Adrenal gland (tissue), 19 donors: ENCODE measurements around the gene TEX13D. TPM values are rescaled to one million over a fixed set of nuclear protein-coding genes. Genes with fewer than 3 reads are reported as not detected.
"Not testable (repeated sequence)": the region's sequence is repeated elsewhere in the genome, so short reads cannot be mapped to it uniquely, and the experiment has no call there.

Source experiments
- DNase-seq, 7 donors: peaks; one replicate each; pipeline ENCODE4 v3.0.0-alpha.2; 2019 to 2020
- H3K27ac ChIP-seq, 5 donors: fragments of 200-600 bp; sonication (generic) in 4 of 5; 1 replicate in 3 of 5; 2 replicates in 2 of 5; pipeline versions ENCODE4 v1.5.1 to v1.8.0; 2016 to 2020; ENCODE audit warnings: mild to moderate bottlenecking in 1 of 5
- H3K27me3 ChIP-seq: fragments of 200-600 bp; 2 replicates; pipeline ENCODE4 v1.8.0; 2021
- H3K36me3 ChIP-seq, 2 donors: fragments of 200-600 bp; replicated peaks in 1 of 2; 1 replicate in 1 of 2; 2 replicates in 1 of 2; pipeline versions ENCODE4 v1.5.1 to v1.8.0; 2018 to 2022
- H3K4me1 ChIP-seq, 2 donors: fragments of 200-600 bp; replicated peaks in 1 of 2; 1 replicate in 1 of 2; 2 replicates in 1 of 2; pipeline versions ENCODE4 v1.5.1 to v1.8.0; 2018 to 2021
- H3K4me3 ChIP-seq, 4 donors: fragments of 200-600 bp; sonication (generic) in 3 of 4; one replicate each; pipeline ENCODE4 v1.5.1; 2016 to 2018
- H3K9me3 ChIP-seq, 3 donors: fragments of 200-600 bp; sonication (generic) in 1 of 3; replicated peaks in 1 of 3; 1 replicate in 2 of 3; 2 replicates in 1 of 3; pipeline versions ENCODE4 v1.5.1 to v1.8.0; 2016 to 2021
- CTCF ChIP-seq, 6 experiments: fragments of 450-650 bp in 4 of 6; fragments of 200-600 bp in 2 of 6; sonication (generic) in 1 of 6; IDR thresholded peaks; 1 replicate in 5 of 6; 2 replicates in 1 of 6; pipeline versions ENCODE4 v1.5.1 to v1.8.0; 2016 to 2021; ENCODE audit warnings: antibody characterized with exemption in 6 of 6, mild to moderate bottlenecking in 2 of 6, moderate library complexity in 1 of 6
- POLR2A ChIP-seq, 2 donors: fragments of 450-650 bp; IDR thresholded peaks; one replicate each; pipeline ENCODE4 v1.6.1; 2017; ENCODE audit warnings: antibody characterized with exemption in 2 of 2, mild to moderate bottlenecking in 2 of 2, moderate library complexity in 1 of 2
- WGBS, 4 donors: extraction: QIAGEN DNeasy Blood & Tissue Kit in 2 of 4; methylation state at CpG; one replicate each; pipeline versions ENCODE4 v1.1.5 to v1.1.7; 2013 to 2017; 5-methylcytosine and 5-hydroxymethylcytosine counted together
- intact Hi-C, 2 donors: fragments of 100-400 bp; cut with DNase I; formaldehyde crosslinking; loops; one replicate each; pipeline versions ENCODE4 v1.14.1 to v1.15.0; 2022 to 2023
- long read RNA-seq, 10 donors: library from polyadenylated mRNA in 3 of 10; unstranded in 2 of 10; stranded (forward) in 1 of 10; transcript quantifications; one replicate each; pipeline ENCODE4 v2.0.0 and lab custom pipeline, GENCODE V29; 2021 to 2026
- polyA plus RNA-seq, 3 donors: library from polyadenylated mRNA; stranded (reverse); fragments of 200-250 nt in 2 of 3; fragments of 350-450 nt in 1 of 3; fragmentation: Illumina TruSeq in 1 of 3; extraction: RNeasy Lipid Tissue Mini Kit (QIAGEN cat#74804) in 1 of 3; gene quantifications; one replicate each; pipeline ENCODE4 v1.2.3, GENCODE V29; 2013 to 2014
- total RNA-seq, 9 donors: library from RNA; depleted of rRNA in 4 of 9; stranded (reverse); fragments of >200 nt in 4 of 9; fragments of 120-200 nt in 1 of 9; fragmentation: NEBNext Ultra II Directional in 1 of 9; extraction: Animal tissue kit (Norgen Biotek cat#: 25700) in 1 of 9; gene quantifications; one replicate each; pipeline versions ENCODE4 v1.1.0 to v1.2.4, GENCODE V29; 2013 to 2023
- donor health status: healthy with polysubstance abuse.
- donor health status: Bipolar disorder and iron deficiency.
- donor health status: DM: yes; HTN: yes; CAD: no.
- donor health status: DM: no; HTN: no; CAD: no.
- donor health status: DM: no; HTN: no; CAD: no.
- donor health status: DM: yes; HTN: yes; CAD: no.

Gene TEX13D
- total RNA-seq = not detected
- polyA plus RNA-seq = not detected
- long read RNA-seq, donor 1 = 0 reads
- long read RNA-seq, donor 2 = 0 reads
- long read RNA-seq, donor 3 = 0 reads
- long read RNA-seq, donor 4 = 0 reads
- long read RNA-seq, donor 5 = 0 reads
- long read RNA-seq, donor 6 = 0 reads
- long read RNA-seq, donor 7 = 0 reads
- long read RNA-seq, donor 8 = 0 reads
- long read RNA-seq, donor 9, partial matches to known transcripts = 59 of 59 reads
- long read RNA-seq, donor 9, other reads (novel, unspliced or antisense) = 0 of 59 reads
- long read RNA-seq, donor 10 = 0 reads

- WGBS, 4 donors = 85 to 95% (median 92%) methylated on average over 6 to 57 of the region's 57 CpGs
- Histone ChIP-seq H3K36me3 (no peaks in the 10 kb centered on the region), H3K4me1 (no peaks in the 10 kb centered on the region), H3K27ac (no peak within 1 kb of the TSS), H3K4me3 (no peak within 1 kb of the TSS), H3K9me3 (no peaks in the 10 kb centered on the region), H3K27me3 (peaks cover 3% of the 10 kb centered on the region)
- DNase-seq = no peak
- no peak for TF ChIP-seq POLR2A (IDR thresholded peaks at IDR 0.05)
- no peak for TF ChIP-seq CTCF (IDR thresholded peaks at IDR 0.05)
- intact Hi-C loops = no loop called here
Measured at GRCh38 chrX:124332481-124333424, at the start of gene TEX13D. Gene TEX13D, plus strand, starts transcription at chrX:124332660. Its CDS starts 258 bp downstream, at chrX:124332918.

- Histone ChIP-seq H3K9me3 (no peaks in the 10 kb centered on the region), H3K27ac (no peak overlapping the region), H3K36me3 (no peaks in the 10 kb centered on the region), H3K4me1 (no peaks in the 10 kb centered on the region), H3K4me3 (no peak overlapping the region), H3K27me3 (peaks cover 9% of the 10 kb centered on the region)
- no peak for DNase-seq
- WGBS, 4 donors = 36 to 55% (median 44%) methylated on average over 4 of the region's 4 CpGs
- intact Hi-C loops = no loop called here
- TF ChIP-seq POLR2A (IDR thresholded peaks at IDR 0.05) (no peak), CTCF (IDR thresholded peaks at IDR 0.05) (no peak)
Measured at GRCh38 chrX:124289443-124289842, 43.0 kb upstream of the TEX13D start.

GRCh38 chrX:124293810-124294209, 38.6 kb upstream of the TEX13D start:
- no peak for TF ChIP-seq CTCF (IDR thresholded peaks at IDR 0.05)
- TF ChIP-seq POLR2A (IDR thresholded peaks at IDR 0.05) = no peak

GRCh38 chrX:124299323-124299722, 33.1 kb upstream of the TEX13D start:
- H3K9me3 ChIP-seq, H3K36me3 ChIP-seq, intact Hi-C loops, H3K27me3 ChIP-seq, DNase-seq, H3K27ac ChIP-seq, H3K4me3 ChIP-seq, H3K4me1 ChIP-seq: not testable (repeated sequence)
- WGBS, 4 donors = 83 to 95% (median 93%) methylated on average over 1 to 4 of the region's 4 CpGs

More at GRCh38 chrX:124293810-124294209, 38.6 kb upstream of the TEX13D start:
- DNase-seq = no peak
- Histone ChIP-seq H3K9me3 (no peaks in the 10 kb centered on the region), H3K27ac (no peak overlapping the region), H3K36me3 (no peaks in the 10 kb centered on the region), H3K27me3 (no peaks in the 10 kb centered on the region), H3K4me1 (no peaks in the 10 kb centered on the region), H3K4me3 (no peak overlapping the region)
- intact Hi-C loops = no loop called here
